ENCODE data around the gene MBOAT1.

DNA sequence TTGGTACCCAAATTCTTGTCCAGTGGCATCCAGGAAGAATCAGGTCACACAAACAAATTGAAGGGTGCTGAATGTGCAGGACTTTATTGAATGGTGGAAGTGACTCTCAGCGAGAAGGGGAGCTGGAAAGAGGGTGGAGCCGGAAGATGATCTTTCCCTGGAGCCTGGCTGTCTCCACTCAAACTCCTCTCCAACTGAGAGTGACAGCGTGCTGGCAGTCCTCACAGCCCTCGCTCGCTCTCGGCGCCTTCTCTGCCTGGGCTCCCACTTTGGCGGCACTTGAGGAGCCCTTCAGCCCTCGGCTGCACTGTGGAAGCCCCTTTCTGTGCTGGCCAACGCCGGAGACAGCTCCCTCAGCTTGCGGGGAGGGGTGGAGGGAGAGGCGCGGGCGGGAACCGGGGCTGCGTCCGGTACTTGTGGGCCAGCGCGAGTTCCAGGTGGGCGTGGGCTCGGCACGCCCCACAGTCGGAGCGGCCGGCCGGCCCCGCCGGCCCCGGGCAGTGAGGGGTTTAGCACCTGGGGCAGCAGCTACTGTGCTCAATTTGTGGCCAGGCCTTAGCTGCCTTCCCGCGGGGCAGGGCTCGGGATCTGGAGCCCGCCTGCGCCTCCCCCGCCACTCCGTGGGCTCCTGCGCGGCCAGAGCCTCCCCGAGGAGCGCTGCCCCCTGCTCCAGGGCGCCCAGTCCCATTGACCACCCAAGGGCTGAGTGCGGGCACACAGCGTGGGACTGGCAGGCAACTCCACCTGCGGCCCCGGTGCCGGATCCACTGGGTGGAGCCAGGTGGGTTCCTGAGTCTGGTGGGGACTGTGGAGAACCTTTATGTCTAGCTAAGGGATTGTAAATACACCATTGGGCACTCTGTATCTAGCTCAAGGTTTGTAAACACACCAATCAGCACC is 26.7 kb upstream of the MBOAT1 start:
- no peak for TF ChIP-seq EZH2 (IDR thresholded peaks at IDR 0.05; ENCODE audit: borderline replicate concordance, low read length)
- TF ChIP-seq, protein P1, sequence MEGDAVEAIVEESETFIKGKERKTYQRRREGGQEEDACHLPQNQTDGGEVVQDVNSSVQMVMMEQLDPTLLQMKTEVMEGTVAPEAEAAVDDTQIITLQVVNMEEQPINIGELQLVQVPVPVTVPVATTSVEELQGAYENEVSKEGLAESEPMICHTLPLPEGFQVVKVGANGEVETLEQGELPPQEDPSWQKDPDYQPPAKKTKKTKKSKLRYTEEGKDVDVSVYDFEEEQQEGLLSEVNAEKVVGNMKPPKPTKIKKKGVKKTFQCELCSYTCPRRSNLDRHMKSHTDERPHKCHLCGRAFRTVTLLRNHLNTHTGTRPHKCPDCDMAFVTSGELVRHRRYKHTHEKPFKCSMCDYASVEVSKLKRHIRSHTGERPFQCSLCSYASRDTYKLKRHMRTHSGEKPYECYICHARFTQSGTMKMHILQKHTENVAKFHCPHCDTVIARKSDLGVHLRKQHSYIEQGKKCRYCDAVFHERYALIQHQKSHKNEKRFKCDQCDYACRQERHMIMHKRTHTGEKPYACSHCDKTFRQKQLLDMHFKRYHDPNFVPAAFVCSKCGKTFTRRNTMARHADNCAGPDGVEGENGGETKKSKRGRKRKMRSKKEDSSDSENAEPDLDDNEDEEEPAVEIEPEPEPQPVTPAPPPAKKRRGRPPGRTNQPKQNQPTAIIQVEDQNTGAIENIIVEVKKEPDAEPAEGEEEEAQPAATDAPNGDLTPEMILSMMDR (conservative IDR thresholded peaks at IDR 0.05 in 1 of 2, IDR thresholded peaks at IDR 0.05 in 1 of 2; ENCODE audit: extremely low read depth in 1 of 2, insufficient read depth in 1 of 2, low read depth in 1 of 2, low read length in 2 of 2): no peak
